GM12874 (cell line): ENCODE results near the gene SYPL2.

ENCODE experiments used
- CTCF ChIP-seq: IDR thresholded peaks from 2 replicates; pipeline ENCODE4 v1.5.1; 2011; ENCODE audit warnings: low read depth, mild to moderate bottlenecking, control low read depth, low read length, moderate library complexity; ENCODE audit not compliant: insufficient read depth

The SYPL2 gene

GRCh38 chr1:109475261-109475660 is 8.9 kb downstream of the SYPL2 start:
- no peak for TF ChIP-seq CTCF

GRCh38 chr1:109476825-109477224 is 10.5 kb downstream of the SYPL2 start:
- no peak for TF ChIP-seq CTCF

GRCh38 chr1:109477821-109478220 is 11.5 kb downstream of the SYPL2 start:
- no peak for TF ChIP-seq CTCF

- no peak for TF ChIP-seq CTCF
These were observed 12.5 kb downstream of the SYPL2 start for GRCh38 chr1:109478806-109479205.

- TF ChIP-seq CTCF: no peak
These were observed 13.0 kb downstream of the SYPL2 start for GRCh38 chr1:109479311-109479710.

DNA sequence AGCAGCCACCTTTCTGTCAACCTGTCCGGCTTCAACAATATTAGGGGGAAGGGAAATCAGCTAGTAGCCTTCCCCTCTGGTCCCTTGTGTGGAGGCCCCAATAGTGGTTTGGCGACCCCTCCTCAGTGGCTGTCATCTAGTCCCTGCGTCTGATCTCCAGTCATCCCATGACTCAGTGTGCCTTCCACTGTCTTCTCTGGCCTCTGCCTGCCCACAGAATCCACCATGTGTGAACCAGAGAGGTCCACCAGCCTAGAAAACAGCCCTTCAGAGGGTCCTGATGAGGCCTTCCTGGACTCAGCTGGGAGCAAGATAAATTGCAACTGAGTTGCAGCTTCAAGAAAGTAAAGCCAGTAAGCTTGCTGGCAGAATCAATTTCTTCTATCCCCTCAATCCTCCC is 13.6 kb downstream of the SYPL2 start:
- TF ChIP-seq CTCF: no peak

- no peak for TF ChIP-seq CTCF
These were observed 15.3 kb downstream of the SYPL2 start for GRCh38 chr1:109481646-109482045.

- no peak for TF ChIP-seq CTCF
These were observed 15.9 kb downstream of the SYPL2 start for GRCh38 chr1:109482242-109482641.
